NCI-H187 (cell line): ENCODE data around the gene TDRD3.
"Not testable (repeated sequence)": the region's sequence is repeated elsewhere in the genome, so short reads cannot be mapped to it uniquely, and the experiment has no call there.

Experiments used
- DNase-seq, 2 experiments: peaks; one replicate each; lab custom pipeline; 2025; lab: John Stamatoyannopoulos, UW

TDRD3 gene

DNA sequence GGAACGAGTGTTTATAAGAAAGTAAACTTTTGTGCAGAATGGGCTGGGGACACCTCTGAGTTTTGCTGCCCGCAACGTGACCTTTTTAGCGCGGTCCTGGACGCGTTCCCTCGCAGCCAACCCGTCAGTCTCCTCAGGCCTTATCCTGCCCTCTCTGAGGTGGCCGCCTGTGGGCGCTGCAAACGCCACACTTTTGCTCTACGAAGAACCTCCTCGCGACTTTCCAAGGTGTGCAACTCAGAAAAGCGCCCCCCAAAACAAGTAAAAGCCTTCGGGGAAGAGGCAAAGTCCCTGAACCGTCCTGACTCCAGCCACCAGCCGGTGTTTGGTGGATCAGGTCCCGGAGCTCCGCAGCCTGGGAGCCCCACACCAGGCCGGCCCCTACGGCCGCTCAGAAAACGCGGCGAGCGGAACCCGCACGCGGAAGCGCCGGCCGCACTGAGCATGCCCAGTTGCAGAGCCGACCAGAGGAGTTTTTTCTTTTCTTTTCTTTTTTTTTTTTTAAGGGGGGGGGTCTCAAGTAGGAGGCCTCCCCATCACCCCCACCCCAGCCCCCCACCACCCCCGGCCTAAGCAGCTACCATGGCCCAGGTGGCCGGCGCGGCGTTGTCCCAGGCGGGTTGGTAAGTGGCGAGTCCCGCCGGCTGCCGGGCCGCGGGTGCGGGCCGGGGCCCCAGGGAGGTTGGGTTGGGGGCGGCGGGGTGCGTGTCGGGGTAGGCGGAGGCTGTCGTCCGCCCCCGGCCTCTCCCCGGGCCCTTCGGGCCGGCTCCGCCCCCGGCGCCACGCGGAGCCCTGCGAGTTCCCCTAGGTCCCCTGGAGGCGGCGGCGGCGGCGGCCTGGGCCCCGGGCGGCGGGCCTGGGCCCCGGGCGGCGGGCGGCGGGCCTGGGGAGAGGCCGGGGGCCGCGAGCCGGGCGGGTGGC lies at the start of gene TDRD3:
Gene TDRD3 (plus strand): TSS at position 438 of the 921 bp plus-strand sequence. CDS start 145 bp downstream, at position 583.
- DNase-seq: peak; percentile 74 to 94

- DNase-seq: no peak
Observed at GRCh38 chr13:60347690-60348089, 49.3 kb upstream of the TDRD3 start.

DNA sequence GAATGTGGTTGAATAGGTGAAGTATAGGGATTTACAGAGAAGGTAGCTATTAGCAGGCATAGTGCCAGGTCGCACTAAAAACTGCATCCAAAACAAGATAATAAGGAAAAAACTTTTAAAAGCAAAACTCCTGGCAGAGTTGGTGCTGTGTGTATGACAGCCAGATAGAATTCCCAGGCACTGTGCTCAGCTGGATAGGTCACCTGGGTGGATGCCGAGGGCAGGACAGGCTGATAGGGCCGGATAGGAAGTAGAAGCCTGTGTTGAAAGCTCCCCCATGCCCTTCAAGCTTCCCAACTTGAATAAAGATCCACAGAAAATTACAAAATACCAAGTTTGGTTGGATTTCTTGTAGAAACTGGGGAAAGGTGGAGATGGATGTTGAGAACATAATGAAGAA lies 48.9 kb upstream of the TDRD3 start:
- DNase-seq: no peak

DNA sequence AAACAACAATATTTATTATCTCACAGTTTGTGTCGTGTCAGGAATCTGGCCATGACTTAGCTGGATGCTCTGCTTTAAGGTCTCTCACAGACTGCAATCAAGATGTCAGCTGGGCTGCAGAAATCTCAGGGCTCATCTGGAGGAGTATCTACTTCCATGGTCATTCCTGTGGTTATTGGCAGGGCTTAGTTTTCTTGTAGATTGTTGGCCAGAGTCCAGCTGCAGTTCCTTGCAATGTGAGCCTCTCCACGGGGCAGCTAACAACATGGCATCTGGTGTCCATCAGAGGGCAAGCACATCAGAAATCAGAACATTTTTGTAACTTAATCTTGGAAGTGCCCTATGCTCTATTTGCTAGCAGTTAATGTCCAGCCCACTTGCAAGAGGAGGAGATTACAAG lies 45.7 kb upstream of the TDRD3 start:
- no peak for DNase-seq

DNA sequence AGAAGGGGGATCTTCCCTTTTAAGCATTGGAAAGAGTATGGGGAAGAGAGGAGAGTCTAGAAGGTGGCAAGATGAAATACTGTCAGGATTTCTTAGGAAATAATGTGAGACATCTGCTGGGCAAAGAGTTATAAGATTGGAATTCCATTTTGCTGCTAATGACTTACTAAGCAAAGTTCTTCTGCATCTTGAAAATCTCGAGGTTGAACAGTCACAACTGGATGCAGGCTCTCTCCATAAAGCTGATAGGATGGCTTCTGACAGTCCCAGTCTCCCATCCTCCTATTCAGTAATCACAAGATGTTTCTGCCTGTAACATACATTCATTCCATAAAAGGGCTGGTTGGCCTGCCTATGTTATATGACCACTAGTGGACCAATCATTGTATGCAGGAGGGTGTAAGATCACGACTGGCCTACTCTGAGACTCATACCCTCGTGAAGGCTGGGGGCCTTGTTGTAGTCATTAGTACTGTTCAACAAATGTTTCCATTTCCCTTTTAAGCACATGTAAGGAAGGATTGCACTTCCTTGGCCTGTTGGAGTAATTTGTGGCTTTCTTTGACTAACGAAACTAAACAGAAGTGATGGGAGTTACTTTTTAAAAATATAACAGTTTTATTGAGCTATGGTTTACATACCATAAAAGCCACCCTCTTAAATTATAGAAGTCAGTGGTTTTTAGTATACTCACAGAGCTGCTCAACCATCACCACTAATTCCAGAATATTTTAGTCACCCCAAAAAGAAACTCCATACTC lies 45.0 kb upstream of the TDRD3 start:
- DNase-seq: no peak

GRCh38 chr13:60352644-60353043 lies 44.4 kb upstream of the TDRD3 start:
- no peak for DNase-seq

DNA sequence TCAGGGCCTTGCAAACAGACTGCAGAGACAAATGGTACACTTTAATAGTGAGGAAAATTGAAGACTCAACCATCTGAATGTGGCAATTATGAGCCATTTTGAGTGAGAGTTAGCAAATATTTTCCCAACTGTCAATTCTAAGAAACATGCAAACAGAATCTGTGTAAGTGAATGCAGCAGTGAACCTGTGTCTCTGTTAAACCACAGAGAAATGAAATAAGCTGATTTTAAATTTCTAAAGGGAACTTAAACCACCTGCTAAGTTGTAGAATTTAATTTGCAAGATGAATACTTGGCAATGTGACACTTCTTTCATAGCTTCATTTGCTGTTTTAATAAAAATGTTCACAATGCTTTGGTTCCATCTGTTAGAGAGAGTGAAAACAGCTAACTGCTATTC lies 42.0 kb upstream of the TDRD3 start:
- no peak for DNase-seq

DNA sequence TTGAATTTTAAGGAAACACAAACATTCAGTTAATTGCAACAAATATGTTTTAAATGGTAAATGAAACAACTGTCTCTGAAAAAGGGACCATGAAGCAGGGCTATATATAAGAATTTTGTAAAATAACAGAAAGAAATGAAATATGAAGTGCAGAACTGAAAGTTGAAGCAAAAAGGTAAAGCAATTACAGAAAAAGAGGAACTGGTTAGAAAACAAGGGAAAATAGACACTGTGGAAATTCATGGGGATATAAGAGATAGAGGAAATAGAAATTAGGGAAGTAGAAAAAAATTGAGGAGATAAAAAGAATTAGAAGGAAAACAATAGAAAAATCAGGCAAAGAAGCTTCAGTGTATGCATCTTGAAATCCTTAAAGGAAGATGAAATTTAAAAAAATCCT lies 40.0 kb upstream of the TDRD3 start:
- DNase-seq: no peak

- DNase-seq: no peak
Observed at GRCh38 chr13:60358453-60358852, 38.6 kb upstream of the TDRD3 start.

DNA sequence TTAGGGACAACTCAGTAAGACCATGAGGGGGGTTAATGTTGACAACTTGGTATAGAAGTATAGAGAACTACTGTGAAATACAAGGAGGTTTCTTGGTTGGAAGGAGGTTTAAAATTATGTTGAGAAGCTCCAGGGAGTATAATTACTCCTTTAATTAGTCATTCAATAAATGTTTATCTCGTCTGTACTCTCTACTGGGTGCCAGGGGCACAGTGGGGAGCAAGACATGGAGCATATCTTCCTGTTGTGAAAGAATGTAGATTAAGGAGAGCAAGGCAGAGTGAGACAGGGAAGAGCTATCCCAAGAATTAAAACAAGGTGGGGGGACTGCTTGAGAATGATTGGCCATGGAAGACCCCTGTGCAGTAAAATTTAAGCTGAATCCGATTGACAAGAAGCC lies 33.7 kb upstream of the TDRD3 start:
- no peak for DNase-seq

DNA sequence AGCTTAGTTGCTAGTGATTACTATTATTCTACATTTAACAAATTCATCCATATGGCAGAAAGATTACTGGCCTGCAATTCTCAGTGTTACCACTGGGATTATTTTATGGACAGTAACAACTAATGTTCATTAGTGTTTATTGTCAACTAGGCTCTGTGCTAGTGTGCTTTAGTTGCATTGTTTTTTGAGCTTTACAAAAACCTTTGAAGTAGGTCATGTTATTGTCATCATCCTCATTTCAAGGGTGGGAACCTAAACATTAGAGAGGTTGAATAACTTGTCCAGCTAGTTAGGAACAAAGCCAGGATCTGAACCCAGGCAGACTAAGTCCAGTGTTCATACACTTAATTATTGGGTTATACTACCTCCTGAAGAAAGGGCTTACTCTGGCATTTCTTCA lies 27.8 kb upstream of the TDRD3 start:
- no peak for DNase-seq

DNA sequence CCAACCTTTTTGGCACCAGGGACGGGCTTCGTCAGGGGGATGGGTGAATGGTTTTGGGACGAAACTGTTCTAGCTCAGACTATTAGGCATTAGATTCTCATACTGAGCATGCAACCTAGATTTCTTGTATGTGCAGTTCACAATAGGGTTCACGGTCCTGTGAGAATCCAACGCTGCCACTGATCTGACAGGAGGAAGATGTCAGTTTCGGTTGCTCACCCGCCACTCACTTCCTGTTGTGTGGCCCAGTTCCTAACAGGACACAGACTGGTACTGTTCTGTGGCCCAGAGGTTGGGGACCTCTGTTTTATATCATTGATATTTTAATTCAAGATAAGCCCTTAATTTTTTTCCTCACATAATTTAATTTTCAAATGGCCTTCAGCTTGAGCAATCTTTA lies 26.7 kb upstream of the TDRD3 start:
- DNase-seq: no peak

GRCh38 chr13:60372141-60372540 lies 24.9 kb upstream of the TDRD3 start:
- no peak for DNase-seq

DNA sequence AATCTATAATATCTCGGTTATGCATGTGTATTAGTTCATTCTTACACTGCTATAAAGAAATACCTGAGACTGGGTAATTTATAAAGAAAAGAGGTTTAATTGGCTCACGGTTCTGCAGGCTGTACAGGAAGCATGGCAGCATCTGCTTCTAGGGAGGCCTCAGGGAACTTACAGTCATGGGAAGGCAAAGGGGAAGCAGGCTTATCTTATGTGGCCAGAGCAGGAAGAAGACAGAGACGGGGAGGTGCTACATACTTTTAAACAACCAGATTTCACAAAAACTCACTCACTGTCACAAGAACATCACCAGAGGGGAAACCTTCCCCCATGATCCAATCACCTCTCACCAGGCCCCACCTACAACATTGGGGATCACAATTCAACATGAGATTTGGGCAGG lies 17.7 kb upstream of the TDRD3 start:
- not testable (repeated sequence) for DNase-seq

GRCh38 chr13:60379837-60380565 lies 17.0 kb upstream of the TDRD3 start:
- no peak for DNase-seq

DNA sequence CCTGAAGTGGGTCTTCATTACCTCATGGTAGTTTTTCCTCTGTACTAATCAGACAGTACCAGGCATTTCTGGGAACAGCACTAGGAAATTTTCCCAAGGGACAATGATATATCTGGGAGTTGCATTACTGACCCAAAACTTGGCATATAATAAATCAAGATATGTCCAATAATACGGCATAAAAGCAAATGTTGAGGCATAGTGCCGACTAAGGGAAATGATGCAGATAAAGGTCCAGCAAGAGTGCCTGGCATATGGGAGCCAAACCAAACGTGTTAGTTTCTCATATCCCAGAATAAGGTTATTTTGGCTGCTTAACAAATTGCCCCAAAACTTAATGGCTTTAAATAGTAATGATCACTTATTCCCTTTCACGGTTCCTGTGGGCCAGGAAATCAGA lies 12.1 kb upstream of the TDRD3 start:
- DNase-seq: no peak

DNA sequence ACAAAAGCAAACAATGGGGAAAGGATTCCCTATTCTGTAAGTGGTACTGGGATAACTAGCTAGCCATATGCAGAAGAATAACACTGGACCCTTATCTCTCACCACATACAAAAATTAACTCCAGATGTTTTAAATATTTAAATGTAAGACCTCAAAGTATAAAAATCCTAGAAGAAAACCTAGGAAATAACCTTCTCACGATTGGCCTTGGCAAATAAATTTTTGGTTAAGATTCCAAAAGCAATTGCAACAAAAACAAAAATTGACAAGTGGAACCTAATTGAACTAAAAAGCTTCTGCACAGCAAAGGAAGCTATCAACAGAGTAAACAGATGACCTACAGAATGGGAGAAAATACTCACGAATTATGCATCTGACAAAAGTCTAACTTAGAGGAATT lies 10.8 kb upstream of the TDRD3 start:
- no peak for DNase-seq

DNA sequence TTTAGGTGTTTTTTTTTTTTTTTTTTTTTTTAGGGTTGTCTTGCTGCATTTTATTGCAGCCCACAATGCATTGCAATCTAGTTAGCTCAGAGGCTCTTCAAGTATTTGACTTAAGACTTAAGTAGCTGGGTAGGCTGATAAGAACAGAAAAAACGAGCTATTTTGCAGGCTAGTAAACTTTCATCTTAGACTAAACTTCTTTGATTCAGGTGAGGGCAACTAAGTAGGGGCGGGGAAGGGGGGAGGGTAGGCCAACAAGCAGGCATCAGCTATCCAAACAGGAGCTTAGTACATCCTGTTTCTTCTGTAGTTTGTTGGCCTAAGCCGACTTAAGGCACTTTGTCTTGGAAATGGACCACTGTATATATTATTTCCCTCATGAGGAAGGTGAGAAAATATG lies 4.9 kb upstream of the TDRD3 start:
- DNase-seq: no peak

GRCh38 chr13:60395971-60396782 lies 843 bp upstream of the TDRD3 start:
- DNase-seq: peak; percentile 82 to 85

DNA sequence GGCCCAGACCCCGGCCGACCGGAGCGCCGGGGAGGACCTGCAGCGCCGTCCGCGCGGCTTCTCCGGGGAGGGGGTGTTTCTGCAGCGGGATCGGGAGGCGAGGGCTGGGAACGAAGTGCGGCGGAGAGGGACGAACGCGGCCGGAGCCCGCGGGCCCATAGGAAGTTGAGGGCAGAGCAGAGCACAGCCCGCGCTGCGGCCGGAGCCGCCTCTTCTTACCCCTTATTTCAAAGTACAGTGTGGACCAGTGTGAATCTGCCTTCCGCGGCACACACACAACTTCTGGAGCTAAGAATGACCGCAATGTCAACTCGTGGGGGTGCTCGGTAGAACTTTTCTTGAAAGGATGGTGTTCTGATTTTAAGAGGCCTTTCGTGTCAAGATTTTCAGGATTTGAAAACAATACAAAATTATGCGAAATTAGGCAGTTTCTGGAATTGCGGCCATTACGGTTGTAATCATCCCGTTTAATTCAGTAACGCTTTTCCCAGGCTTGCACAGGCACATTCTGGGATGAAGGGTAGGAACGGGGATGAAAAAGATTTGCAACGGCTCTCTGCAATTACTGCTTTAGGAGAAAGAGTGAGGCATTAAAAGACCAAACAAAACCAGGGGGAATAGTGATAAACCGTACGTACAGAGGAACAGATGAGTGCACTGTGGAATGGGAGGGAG lies 821 bp downstream of the TDRD3 start:
- peak; percentile 41 to 50 for DNase-seq

DNA sequence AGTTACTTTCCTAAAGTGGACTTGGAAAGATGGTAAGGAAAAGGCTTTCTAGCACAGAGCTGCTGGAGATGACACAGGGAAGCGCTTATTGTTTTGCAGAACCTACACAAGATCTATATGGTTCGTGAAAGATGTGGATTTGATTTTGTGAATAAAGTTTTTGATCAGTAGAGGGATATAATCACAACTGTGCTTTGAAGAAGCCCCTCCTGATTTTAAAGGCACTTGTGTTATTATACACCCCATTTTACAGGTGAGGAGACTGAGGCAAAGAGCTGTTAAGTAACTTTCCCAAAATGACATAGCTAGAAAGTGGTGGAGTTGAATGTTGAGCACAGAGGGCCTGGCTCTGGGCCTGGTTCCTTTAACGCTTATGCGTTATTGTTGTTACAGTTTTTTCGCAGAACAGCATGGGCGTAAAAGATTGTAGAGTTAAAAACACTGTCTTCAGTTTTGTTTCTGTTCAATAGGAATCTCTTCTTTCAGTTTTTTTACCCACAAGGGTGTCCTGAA lies 1.4 kb downstream of the TDRD3 start:
- DNase-seq: no peak
